ENCODE results near the gene ARHGAP23. TPM values are rescaled to one million over a fixed set of nuclear protein-coding genes. Genes with fewer than 3 reads are reported as not detected.
"Not testable (repeated sequence)": the region's sequence is repeated elsewhere in the genome, so short reads cannot be mapped to it uniquely, and the experiment has no call there.

ARHGAP23 gene
- total and polyA plus RNA-seq, 10 of the 15 experiments (the other 5 are each of a cell fraction or from before 2014, with no cell fraction given) = 0.23 to 5.8 (median 2.1) TPM

- WGBS (ENCODE audit: insufficient coverage, insufficient replicate concordance, low lambda C conversion rate, missing lambda C conversion rate) = 62% methylated on average over 15 of the region's 15 CpGs
- H4K20me1 ChIP-seq (ENCODE audit: control insufficient read depth, insufficient read depth); in situ Hi-C loops (cut with MboI); DNase-seq (ENCODE audit: low read depth, low spot score); H3K27me3 ChIP-seq (replicated peaks in 1 of 2; ENCODE audit: control insufficient read depth in 2 of 2, insufficient read depth in 2 of 2, low read length in 1 of 2); H3K4me3 ChIP-seq; CTCF ChIA-PET; H3K4me1 ChIP-seq (ENCODE audit: control insufficient read depth, insufficient read depth, low read length); intact Hi-C loops (cut with micrococcal nuclease; ENCODE audit: unreplicated experiment); H3K4me2 ChIP-seq (ENCODE audit: control insufficient read depth, insufficient read depth); RAD21 ChIA-PET (ENCODE audit: unreplicated experiment); BruUV-seq (replicated peaks); POLR2A ChIA-PET; H2AFZ ChIP-seq (ENCODE audit: control insufficient read depth, low read depth, low read length); H3K9me3 ChIP-seq (replicated peaks; ENCODE audit: control insufficient read depth, insufficient read depth, low read length); SMC1A ChIA-PET (ENCODE audit: uncharacterized antibody, unreplicated experiment); H3K36me3 ChIP-seq (ENCODE audit: control insufficient read depth in 2 of 2, insufficient read depth in 2 of 2, low read length in 1 of 2); FAIRE-seq; H3K27ac ChIP-seq (ENCODE audit: control insufficient read depth, insufficient read depth); H3K79me2 ChIP-seq (ENCODE audit: control insufficient read depth, insufficient read depth, low read length); ATAC-seq; H3K9ac ChIP-seq (ENCODE audit: control insufficient read depth, insufficient read depth, low read length): not testable (repeated sequence)
Observed at GRCh38 chr17:38503286-38503913, 75.1 kb downstream of the ARHGAP23 start.

DNA sequence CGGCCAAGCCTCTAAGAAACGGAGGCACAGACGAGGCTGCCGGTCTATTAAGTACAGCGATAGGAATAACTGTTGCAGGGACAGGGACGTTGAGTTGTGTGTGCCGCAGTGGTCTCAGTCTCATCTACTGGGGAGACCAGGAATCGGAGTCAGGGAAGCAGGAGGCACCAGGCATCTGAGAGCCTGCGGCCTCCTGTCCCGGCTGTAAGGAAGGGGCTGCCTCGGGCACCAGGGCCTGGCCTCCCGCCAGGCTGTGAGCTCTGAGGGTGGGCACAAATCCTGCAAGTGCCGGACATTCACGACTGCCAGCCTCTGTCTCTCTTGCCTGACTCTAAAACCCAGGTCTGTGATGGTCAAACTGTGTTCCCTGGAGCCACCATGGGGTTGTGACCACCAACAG, 76.0 kb downstream of the ARHGAP23 start:
- Histone ChIP-seq H3K36me3 (ENCODE audit: control insufficient read depth in 2 of 2, insufficient read depth in 2 of 2, low read length in 1 of 2) (no peaks in the 10 kb centered on the region), H3K4me2 (ENCODE audit: control insufficient read depth, insufficient read depth) (no peak overlapping the region), H2AFZ (ENCODE audit: control insufficient read depth, low read depth, low read length) (no peak overlapping the region), H3K27ac (ENCODE audit: control insufficient read depth, insufficient read depth) (no peak overlapping the region), H3K9ac (ENCODE audit: control insufficient read depth, insufficient read depth, low read length) (no peak overlapping the region), H3K4me1 (ENCODE audit: control insufficient read depth, insufficient read depth, low read length) (no peaks in the 10 kb centered on the region), H3K9me3 (replicated peaks; ENCODE audit: control insufficient read depth, insufficient read depth, low read length) (no peaks in the 10 kb centered on the region), H4K20me1 (ENCODE audit: control insufficient read depth, insufficient read depth) (no peaks in the 10 kb centered on the region), H3K79me2 (ENCODE audit: control insufficient read depth, insufficient read depth, low read length) (no peaks in the 10 kb centered on the region), H3K4me3 (no peak overlapping the region), H3K27me3 (replicated peaks in 1 of 2; ENCODE audit: control insufficient read depth in 2 of 2, insufficient read depth in 2 of 2, low read length in 1 of 2) (no peaks in the 10 kb centered on the region)
- CTCF ChIA-PET = interaction anchor here (1.0 kb wide), 1 partner anchor 165 kb away, joined by 3 read pairs; no protein-coding TSS in a partner anchor
- intact Hi-C loops (cut with micrococcal nuclease; ENCODE audit: unreplicated experiment) (no loop called here), in situ Hi-C loops (cut with MboI) (no loop called here)
- DNase-seq (ENCODE audit: low read depth, low spot score) = no peak
- RAD21 ChIA-PET (ENCODE audit: unreplicated experiment) = interaction anchor here (0.9 kb wide), 1 partner anchor 54 kb away, joined by 3 read pairs; no protein-coding TSS in a partner anchor
- FAIRE-seq = no peak
- BruUV-seq (replicated peaks) = no TSS peak
- POLR2A ChIA-PET = no interaction called here
- WGBS (ENCODE audit: insufficient coverage, insufficient replicate concordance, low lambda C conversion rate, missing lambda C conversion rate) = 84% methylated on average over 14 of the region's 14 CpGs
- SMC1A ChIA-PET (ENCODE audit: uncharacterized antibody, unreplicated experiment) = no interaction called here
- ATAC-seq = no peak
- TF ChIP-seq, protein P1, sequence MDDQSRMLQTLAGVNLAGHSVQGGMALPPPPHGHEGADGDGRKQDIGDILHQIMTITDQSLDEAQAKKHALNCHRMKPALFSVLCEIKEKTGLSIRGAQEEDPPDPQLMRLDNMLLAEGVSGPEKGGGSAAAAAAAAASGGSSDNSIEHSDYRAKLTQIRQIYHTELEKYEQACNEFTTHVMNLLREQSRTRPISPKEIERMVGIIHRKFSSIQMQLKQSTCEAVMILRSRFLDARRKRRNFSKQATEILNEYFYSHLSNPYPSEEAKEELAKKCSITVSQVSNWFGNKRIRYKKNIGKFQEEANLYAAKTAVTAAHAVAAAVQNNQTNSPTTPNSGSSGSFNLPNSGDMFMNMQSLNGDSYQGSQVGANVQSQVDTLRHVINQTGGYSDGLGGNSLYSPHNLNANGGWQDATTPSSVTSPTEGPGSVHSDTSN (IDR thresholded peaks at IDR 0.05; ENCODE audit: insufficient replicate concordance, low read depth, low read length) = no peak
- TF ChIP-seq RFX5 (IDR thresholded peaks at IDR 0.05; ENCODE audit: low read depth, low read length) (no peak), NBN (IDR thresholded peaks at IDR 0.05) (no peak), EED (IDR thresholded peaks at IDR 0.05; ENCODE audit: low read depth) (no peak), YBX1 (IDR thresholded peaks at IDR 0.05) (no peak), CHD4 (IDR thresholded peaks at IDR 0.05) (no peak), NFYA (IDR thresholded peaks at IDR 0.05; ENCODE audit: borderline replicate concordance, low read depth, low read length) (no peak), ZNF274 (IDR thresholded peaks at IDR 0.05; ENCODE audit: insufficient read depth, insufficient read length) (no peak)
- TF ChIP-seq, protein P2, sequence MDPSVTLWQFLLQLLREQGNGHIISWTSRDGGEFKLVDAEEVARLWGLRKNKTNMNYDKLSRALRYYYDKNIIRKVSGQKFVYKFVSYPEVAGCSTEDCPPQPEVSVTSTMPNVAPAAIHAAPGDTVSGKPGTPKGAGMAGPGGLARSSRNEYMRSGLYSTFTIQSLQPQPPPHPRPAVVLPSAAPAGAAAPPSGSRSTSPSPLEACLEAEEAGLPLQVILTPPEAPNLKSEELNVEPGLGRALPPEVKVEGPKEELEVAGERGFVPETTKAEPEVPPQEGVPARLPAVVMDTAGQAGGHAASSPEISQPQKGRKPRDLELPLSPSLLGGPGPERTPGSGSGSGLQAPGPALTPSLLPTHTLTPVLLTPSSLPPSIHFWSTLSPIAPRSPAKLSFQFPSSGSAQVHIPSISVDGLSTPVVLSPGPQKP (IDR thresholded peaks at IDR 0.05; ENCODE audit: low read depth, low read length) = no peak
